ENCODE measurements around the gene KNTC1.

KNTC1 gene

GRCh38 chr12:122515275-122515674 is 11.8 kb upstream of the KNTC1 start:
- no peak for DNase-seq (ENCODE audit: low read depth)
- no peak overlapping the region for H3K4me3 ChIP-seq (ENCODE audit: low read length)
- TF ChIP-seq CTCF (conservative IDR thresholded peaks at IDR 0.05; ENCODE audit: low read depth, low read length): no peak

- no peak for TF ChIP-seq CTCF (conservative IDR thresholded peaks at IDR 0.05; ENCODE audit: low read depth, low read length)
- DNase-seq (ENCODE audit: low read depth): no peak
- no peak overlapping the region for H3K4me3 ChIP-seq (ENCODE audit: low read length)
Measured at GRCh38 chr12:122516544-122517361, 10.3 kb upstream of the KNTC1 start.

GRCh38 chr12:122517877-122518276 is 9.2 kb upstream of the KNTC1 start:
- no peak for TF ChIP-seq CTCF (conservative IDR thresholded peaks at IDR 0.05; ENCODE audit: low read depth, low read length)
- peak; percentile 98 for DNase-seq (ENCODE audit: low read depth)
- H3K4me3 ChIP-seq (ENCODE audit: low read length): no peak overlapping the region

- TF ChIP-seq CTCF (conservative IDR thresholded peaks at IDR 0.05; ENCODE audit: low read depth, low read length): no peak
- DNase-seq (ENCODE audit: low read depth): no peak
- H3K4me3 ChIP-seq (ENCODE audit: low read length): no peak overlapping the region
Measured at GRCh38 chr12:122518908-122519307, 8.1 kb upstream of the KNTC1 start.

GRCh38 chr12:122519418-122519817 is 7.6 kb upstream of the KNTC1 start:
- H3K4me3 ChIP-seq (ENCODE audit: low read length): no peak overlapping the region
- no peak for DNase-seq (ENCODE audit: low read depth)
- no peak for TF ChIP-seq CTCF (conservative IDR thresholded peaks at IDR 0.05; ENCODE audit: low read depth, low read length)

- no peak overlapping the region for H3K4me3 ChIP-seq (ENCODE audit: low read length)
- TF ChIP-seq CTCF (conservative IDR thresholded peaks at IDR 0.05; ENCODE audit: low read depth, low read length): no peak
- no peak for DNase-seq (ENCODE audit: low read depth)
Measured at GRCh38 chr12:122520676-122521075, 6.4 kb upstream of the KNTC1 start.

- no peak for DNase-seq (ENCODE audit: low read depth)
- TF ChIP-seq CTCF (conservative IDR thresholded peaks at IDR 0.05; ENCODE audit: low read depth, low read length): no peak
- peak overlapping the region; percentile 9 for H3K4me3 ChIP-seq (ENCODE audit: low read length)
Measured at GRCh38 chr12:122523280-122523679, 3.8 kb upstream of the KNTC1 start.

Measured in retinal pigment epithelial cell (primary cell).